ENCODE measurements around the gene SLC15A1. TPM values are rescaled to one million over a fixed set of nuclear protein-coding genes. Genes with fewer than 3 reads are reported as not detected.
"Not testable (repeated sequence)": the region's sequence is repeated elsewhere in the genome, so short reads cannot be mapped to it uniquely, and the experiment has no call there.

The SLC15A1 gene
- total and polyA plus RNA-seq, 2 donors (not counting 1 experiment from before 2014, with no cell fraction given), result not detected

GRCh38 chr13:98643479-98643878 is 109.0 kb downstream of the SLC15A1 start:
- no peak overlapping the region for H3K9ac ChIP-seq (ENCODE audit: low read length)
- intact Hi-C loops (cut with micrococcal nuclease), result no loop called here
- H3K4me3 ChIP-seq (ENCODE audit: control extremely low read depth in 1 of 5, extremely low read depth in 1 of 5, insufficient read depth in 1 of 5, low read depth in 2 of 5, low read length in 4 of 5), result no peak overlapping the region
- H3K9me3 Mint-ChIP-seq (ENCODE audit: insufficient read depth), result no peaks in the 10 kb centered on the region
- ATAC-seq (ENCODE audit: low read depth) (no peak), DNase-seq (no peak)
- peaks cover 29% of the 10 kb centered on the region for H3K27me3 Mint-ChIP-seq
- H3K4me1 Mint-ChIP-seq, result no peaks in the 10 kb centered on the region
- no peaks in the 10 kb centered on the region for H3K79me2 ChIP-seq (ENCODE audit: control insufficient read depth, insufficient read depth, low read length)
- TF ChIP-seq, protein P1, sequence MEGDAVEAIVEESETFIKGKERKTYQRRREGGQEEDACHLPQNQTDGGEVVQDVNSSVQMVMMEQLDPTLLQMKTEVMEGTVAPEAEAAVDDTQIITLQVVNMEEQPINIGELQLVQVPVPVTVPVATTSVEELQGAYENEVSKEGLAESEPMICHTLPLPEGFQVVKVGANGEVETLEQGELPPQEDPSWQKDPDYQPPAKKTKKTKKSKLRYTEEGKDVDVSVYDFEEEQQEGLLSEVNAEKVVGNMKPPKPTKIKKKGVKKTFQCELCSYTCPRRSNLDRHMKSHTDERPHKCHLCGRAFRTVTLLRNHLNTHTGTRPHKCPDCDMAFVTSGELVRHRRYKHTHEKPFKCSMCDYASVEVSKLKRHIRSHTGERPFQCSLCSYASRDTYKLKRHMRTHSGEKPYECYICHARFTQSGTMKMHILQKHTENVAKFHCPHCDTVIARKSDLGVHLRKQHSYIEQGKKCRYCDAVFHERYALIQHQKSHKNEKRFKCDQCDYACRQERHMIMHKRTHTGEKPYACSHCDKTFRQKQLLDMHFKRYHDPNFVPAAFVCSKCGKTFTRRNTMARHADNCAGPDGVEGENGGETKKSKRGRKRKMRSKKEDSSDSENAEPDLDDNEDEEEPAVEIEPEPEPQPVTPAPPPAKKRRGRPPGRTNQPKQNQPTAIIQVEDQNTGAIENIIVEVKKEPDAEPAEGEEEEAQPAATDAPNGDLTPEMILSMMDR (IDR thresholded peaks at IDR 0.05), result no peak
- no peak for TF ChIP-seq EZH2 (IDR thresholded peaks at IDR 0.05; ENCODE audit: borderline replicate concordance, insufficient read depth, low read depth, low read length, poor library complexity, severe bottlenecking)
- ChIA-PET CTCF (no interaction called here), POLR2A (no interaction called here)
- no peaks in the 10 kb centered on the region for H3K36me3 ChIP-seq (replicated peaks in 1 of 2; ENCODE audit: control extremely low read depth in 1 of 2, control insufficient read depth in 1 of 2, extremely low read depth in 1 of 2, insufficient read depth in 2 of 2, low read length in 1 of 2)
- no peak overlapping the region for H2AFZ ChIP-seq (ENCODE audit: insufficient read depth, low read depth, low read length, poor library complexity, severe bottlenecking)
- WGBS (ENCODE audit: insufficient coverage), result no CpG with 5 or more reads among the region's 1 CpG
- no peaks in the 10 kb centered on the region for H3K4me1 ChIP-seq (ENCODE audit: control insufficient read depth in 2 of 2, insufficient read depth in 2 of 2, low read length in 2 of 2)
- no peaks in the 10 kb centered on the region for H3K27me3 ChIP-seq (replicated peaks in 1 of 4; ENCODE audit: control extremely low read depth in 1 of 4, control insufficient read depth in 3 of 4, insufficient read depth in 4 of 4, low read length in 3 of 4)
- H3K4me3 Mint-ChIP-seq, result no peak overlapping the region
- no peak overlapping the region for H3K27ac ChIP-seq (ENCODE audit: low read length in 2 of 2)
- H3K4me2 ChIP-seq (replicated peaks; ENCODE audit: low read depth, low read length, poor library complexity, severe bottlenecking), result no peak overlapping the region
- no peaks in the 10 kb centered on the region for H3K9me3 ChIP-seq (ENCODE audit: control extremely low read depth in 1 of 3, control insufficient read depth in 2 of 3, insufficient read depth in 1 of 3, low read length in 2 of 3)
- H4K20me1 ChIP-seq (ENCODE audit: control insufficient read depth, insufficient read depth, low read length, poor library complexity, severe bottlenecking), result no peaks in the 10 kb centered on the region
- H3K27ac Mint-ChIP-seq, result no peak overlapping the region

DNA sequence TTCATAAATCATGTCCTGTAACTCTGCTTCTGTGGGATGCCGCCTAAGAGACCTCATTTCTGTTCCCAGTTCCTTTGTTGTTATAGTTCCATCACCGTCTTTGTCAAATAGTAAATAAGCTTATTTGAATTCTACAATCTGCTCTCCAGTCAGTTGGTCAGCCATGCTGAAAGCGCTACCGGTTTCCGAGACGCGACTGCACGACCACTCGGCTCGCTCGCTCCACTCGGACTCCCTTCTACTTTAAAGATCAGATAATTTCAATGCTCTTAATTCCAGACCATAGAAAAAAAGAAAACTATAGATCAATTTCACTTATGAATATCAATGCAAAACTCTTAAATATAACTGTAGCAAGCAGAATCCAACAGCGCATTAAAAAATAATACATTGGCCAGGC is 111.4 kb downstream of the SLC15A1 start:
- intact Hi-C loops (cut with micrococcal nuclease), result no loop called here
- H3K9me3 ChIP-seq (ENCODE audit: control extremely low read depth in 1 of 3, control insufficient read depth in 2 of 3, insufficient read depth in 1 of 3, low read length in 2 of 3), result no peaks in the 10 kb centered on the region

GRCh38 chr13:98639785-98640184 is 112.7 kb downstream of the SLC15A1 start:
- H3K27me3 ChIP-seq (replicated peaks in 1 of 4; ENCODE audit: control extremely low read depth in 1 of 4, control insufficient read depth in 3 of 4, insufficient read depth in 4 of 4, low read length in 3 of 4); POLR2A ChIA-PET; DNase-seq; H3K4me1 ChIP-seq (ENCODE audit: control insufficient read depth in 2 of 2, insufficient read depth in 2 of 2, low read length in 2 of 2); H3K9ac ChIP-seq (ENCODE audit: low read length); H3K27ac Mint-ChIP-seq; H3K4me2 ChIP-seq (replicated peaks; ENCODE audit: low read depth, low read length, poor library complexity, severe bottlenecking); H3K9me3 ChIP-seq (ENCODE audit: control extremely low read depth in 1 of 3, control insufficient read depth in 2 of 3, insufficient read depth in 1 of 3, low read length in 2 of 3); H3K4me1 Mint-ChIP-seq; H3K9me3 Mint-ChIP-seq (ENCODE audit: insufficient read depth); H3K27ac ChIP-seq (ENCODE audit: low read length in 2 of 2); H3K36me3 ChIP-seq (replicated peaks in 1 of 2; ENCODE audit: control extremely low read depth in 1 of 2, control insufficient read depth in 1 of 2, extremely low read depth in 1 of 2, insufficient read depth in 2 of 2, low read length in 1 of 2); intact Hi-C loops (cut with micrococcal nuclease); H3K4me3 ChIP-seq (ENCODE audit: control extremely low read depth in 1 of 5, extremely low read depth in 1 of 5, insufficient read depth in 1 of 5, low read depth in 2 of 5, low read length in 4 of 5); H3K4me3 Mint-ChIP-seq; H2AFZ ChIP-seq (ENCODE audit: insufficient read depth, low read depth, low read length, poor library complexity, severe bottlenecking); ATAC-seq (ENCODE audit: low read depth); H3K79me2 ChIP-seq (ENCODE audit: control insufficient read depth, insufficient read depth, low read length); H4K20me1 ChIP-seq (ENCODE audit: control insufficient read depth, insufficient read depth, low read length, poor library complexity, severe bottlenecking): not testable (repeated sequence)
- WGBS (ENCODE audit: insufficient coverage), result no CpG with 5 or more reads among the region's 4 CpGs
- peaks cover 31% of the 10 kb centered on the region for H3K27me3 Mint-ChIP-seq
- CTCF ChIA-PET, result interaction anchor here (0.7 kb wide), 1 partner anchor 157 kb away, joined by 3 read pairs; no protein-coding TSS in a partner anchor

More for the DNA sequence above, 111.4 kb downstream of the SLC15A1 start:
- Histone ChIP-seq H3K36me3 (replicated peaks in 1 of 2; ENCODE audit: control extremely low read depth in 1 of 2, control insufficient read depth in 1 of 2, extremely low read depth in 1 of 2, insufficient read depth in 2 of 2, low read length in 1 of 2) (no peaks in the 10 kb centered on the region), H3K4me3 (ENCODE audit: control extremely low read depth in 1 of 5, extremely low read depth in 1 of 5, insufficient read depth in 1 of 5, low read depth in 2 of 5, low read length in 4 of 5) (no peak overlapping the region), H2AFZ (ENCODE audit: insufficient read depth, low read depth, low read length, poor library complexity, severe bottlenecking) (no peak overlapping the region), H3K79me2 (ENCODE audit: control insufficient read depth, insufficient read depth, low read length) (no peaks in the 10 kb centered on the region), H3K27me3 (replicated peaks in 1 of 4; ENCODE audit: control extremely low read depth in 1 of 4, control insufficient read depth in 3 of 4, insufficient read depth in 4 of 4, low read length in 3 of 4) (no peaks in the 10 kb centered on the region), H3K4me2 (replicated peaks; ENCODE audit: low read depth, low read length, poor library complexity, severe bottlenecking) (no peak overlapping the region), H3K9ac (ENCODE audit: low read length) (no peak overlapping the region), H3K4me1 (ENCODE audit: control insufficient read depth in 2 of 2, insufficient read depth in 2 of 2, low read length in 2 of 2) (no peaks in the 10 kb centered on the region), H3K27ac (ENCODE audit: low read length in 2 of 2) (no peak overlapping the region), H4K20me1 (ENCODE audit: control insufficient read depth, insufficient read depth, low read length, poor library complexity, severe bottlenecking) (no peaks in the 10 kb centered on the region)
- Mint-ChIP-seq H3K4me1 (no peaks in the 10 kb centered on the region), H3K27ac (no peak overlapping the region), H3K9me3 (ENCODE audit: insufficient read depth) (no peaks in the 10 kb centered on the region), H3K4me3 (no peak overlapping the region), H3K27me3 (peaks cover 28% of the 10 kb centered on the region)
- ChIA-PET POLR2A (no interaction called here), CTCF (no interaction called here)
- DNase-seq (no peak), ATAC-seq (ENCODE audit: low read depth) (no peak)
- no peak for TF ChIP-seq EZH2 (IDR thresholded peaks at IDR 0.05; ENCODE audit: borderline replicate concordance, insufficient read depth, low read depth, low read length, poor library complexity, severe bottlenecking)
- TF ChIP-seq, protein P1 (IDR thresholded peaks at IDR 0.05), result no peak
- WGBS (ENCODE audit: insufficient coverage), result 100% methylated on average over 1 of the region's 13 CpGs

Data from B cell (primary cell).